HCT116 (cell line): ENCODE measurements around the gene LRRC7. TPM values are rescaled to one million over a fixed set of nuclear protein-coding genes. Genes with fewer than 3 reads are reported as not detected.

Experiments
- ATAC-seq: fragments of 200-7000 bp; cut with Tn5 transposase; 2 replicates; pipeline ENCODE4 v1.9.1; 2020; ENCODE audit warnings: mild to moderate bottlenecking, moderate library complexity
- BruUV-seq: library from RNA; stranded (reverse); fragments of 400-500 nt; replicated peaks from 2 replicates; lab custom pipeline; 2021; lab: Mats Ljungman, UMichigan
- CTCF ChIA-PET: fragments of 300-600 bp; sonication (Branson Sonifier 250); formaldehyde crosslinking; loops from one replicate; lab custom pipeline; 2021; ENCODE audit warnings: antibody characterized with exemption; lab: Charles Lee
- POLR2A ChIA-PET: fragments of 300-600, 350-600 bp; sonication (Branson Sonifier 250); formaldehyde crosslinking; loops from one replicate; lab custom pipeline; 2021; ENCODE audit warnings: antibody characterized with exemption; lab: Charles Lee
- RAD21 ChIA-PET, 2 experiments: fragments of 300-600 bp; sonication (Branson Sonifier 250); formaldehyde crosslinking; loops; one replicate each; lab custom pipeline; 2023; ENCODE audit warnings: low total read pairs in 2 of 2; ENCODE audit not compliant: uncharacterized antibody in 2 of 2, unreplicated experiment in 2 of 2, low non-redundant PET in 1 of 2; lab: Charles Lee
- DNase-seq: peaks from one replicate; pipeline ENCODE4 v3.0.0-alpha.2; 2010; ENCODE audit warnings: low read depth, low spot score
- H2AFZ ChIP-seq: fragments of 200-600 bp; shearing (Covaris generic), sonication (generic); 2 replicates; pipeline ENCODE4 v1.6.1; 2017; ENCODE audit warnings: low read depth, mixed run types, mixed read lengths, antibody characterized with exemption, low read length; ENCODE audit not compliant: poor library complexity, severe bottlenecking
- H3K27ac ChIP-seq: 2 replicates; pipeline ENCODE4 v1.5.1; 2012; ENCODE audit warnings: low read depth, low read length
- H3K27me3 ChIP-seq: fragments of 200-600 bp; sonication (generic); 2 replicates; pipeline ENCODE4 v1.6.1; 2016; ENCODE audit warnings: mixed run types, low read length, mixed read lengths; ENCODE audit not compliant: insufficient read depth
- H3K36me3 ChIP-seq, 2 experiments: fragments of 200-500 bp in 1 of 2; fragments of 200-600 bp in 1 of 2; sonication (Bioruptor generic) in 1 of 2; sonication (generic) in 1 of 2; 2 replicates each; pipeline versions ENCODE4 v1.5.1 to v1.6.1; 2014 to 2016; ENCODE audit warnings: low read length in 2 of 2, inconsistent platforms in 1 of 2, mixed read lengths in 1 of 2, mixed run types in 1 of 2; ENCODE audit not compliant: insufficient read depth in 2 of 2, control insufficient read depth in 1 of 2
- H3K4me1 ChIP-seq, 2 experiments: fragments of 200-600 bp in 1 of 2; sonication (generic) in 1 of 2; 2 replicates each; pipeline versions ENCODE4 v1.5.1 to v1.6.1; 2012 to 2017; ENCODE audit warnings: low read length in 2 of 2, inconsistent platforms in 1 of 2, mild to moderate bottlenecking in 1 of 2, mixed read lengths in 1 of 2, mixed run types in 1 of 2, moderate library complexity in 1 of 2; ENCODE audit not compliant: insufficient read depth in 2 of 2, control insufficient read depth in 1 of 2
- H3K4me2 ChIP-seq: fragments of 200-600 bp; sonication (generic); 2 replicates; pipeline ENCODE4 v1.6.1; 2017; ENCODE audit warnings: mixed run types, low read length, mixed read lengths
- H3K4me3 ChIP-seq, 2 experiments: fragments of 200-600 bp in 1 of 2; sonication (generic) in 1 of 2; replicated peaks in 1 of 2; 2 replicates each; pipeline ENCODE4 v1.5.1; 2011 to 2016; ENCODE audit warnings: low read length in 2 of 2, control low read depth in 1 of 2, low read depth in 1 of 2, mild to moderate bottlenecking in 1 of 2, mixed read lengths in 1 of 2, mixed run types in 1 of 2
- H3K79me2 ChIP-seq: fragments of 200-600 bp; sonication (generic); 2 replicates; pipeline ENCODE4 v1.6.1; 2017; ENCODE audit warnings: mild to moderate bottlenecking, mixed run types, low read length, moderate library complexity, mixed read lengths; ENCODE audit not compliant: insufficient read depth
- H3K9ac ChIP-seq: fragments of 200-600 bp; sonication (generic); 2 replicates; pipeline ENCODE4 v1.6.1; 2016; ENCODE audit warnings: low read length, mixed read lengths
- H3K9me2 ChIP-seq: fragments of 200-600 bp; sonication (generic), shearing (Covaris generic); 2 replicates; pipeline ENCODE4 v1.6.1; 2017; ENCODE audit warnings: mixed run types, mild to moderate bottlenecking, moderate library complexity; ENCODE audit not compliant: insufficient read depth
- H3K9me3 ChIP-seq, 2 experiments: fragments of 200-500 bp in 1 of 2; fragments of 200-600 bp in 1 of 2; sonication (Bioruptor generic) in 1 of 2; sonication (generic) in 1 of 2; 2 replicates each; pipeline ENCODE4 v1.6.1; 2014 to 2017; ENCODE audit warnings: low read length in 2 of 2, mixed read lengths in 2 of 2, inconsistent platforms in 1 of 2, low read depth in 1 of 2, mild to moderate bottlenecking in 1 of 2, mixed run types in 1 of 2, moderate library complexity in 1 of 2; ENCODE audit not compliant: control insufficient read depth in 1 of 2, insufficient read depth in 1 of 2
- H4K20me1 ChIP-seq: fragments of 200-600 bp; sonication (generic), shearing (Covaris generic); 2 replicates; pipeline ENCODE4 v1.6.1; 2017; ENCODE audit warnings: mixed run types, mild to moderate bottlenecking, moderate library complexity; ENCODE audit not compliant: insufficient read depth
- ELF1 ChIP-seq: IDR thresholded peaks from 2 replicates; pipeline ENCODE4 v1.6.1; 2012; ENCODE audit warnings: low read depth, borderline replicate concordance
- EZH2phosphoT487 ChIP-seq: fragments of 200-600 bp; IDR thresholded peaks from 2 replicates; pipeline ENCODE4 v1.6.1; 2018; ENCODE audit warnings: antibody characterized with exemption, borderline replicate concordance
- FOSL1 ChIP-seq: IDR thresholded peaks from 2 replicates; pipeline ENCODE4 v1.6.1; 2012; ENCODE audit warnings: low read depth
- JUND ChIP-seq: IDR thresholded peaks from 2 replicates; pipeline ENCODE4 v1.6.1; 2012
- POLR2A ChIP-seq: IDR thresholded peaks from 2 replicates; pipeline ENCODE4 v1.7.0; 2011; ENCODE audit warnings: borderline replicate concordance; ENCODE audit not compliant: insufficient read depth, insufficient read length; ENCODE audit errors: extremely low read depth
- POLR2AphosphoS5 ChIP-seq: IDR thresholded peaks from 2 replicates; pipeline ENCODE4 v1.6.1; 2011; ENCODE audit warnings: mild to moderate bottlenecking, low read depth, low read length, moderate library complexity
- RAD21 ChIP-seq: IDR thresholded peaks from 2 replicates; pipeline ENCODE4 v1.6.1; 2012; ENCODE audit warnings: low read depth, mild to moderate bottlenecking
- SIN3A ChIP-seq: IDR thresholded peaks from 2 replicates; pipeline ENCODE4 v1.6.1; 2012; ENCODE audit warnings: low read depth
- SP1 ChIP-seq: IDR thresholded peaks from 2 replicates; pipeline ENCODE4 v1.6.1; 2012; ENCODE audit warnings: low read depth
- YY1 ChIP-seq: IDR thresholded peaks from 2 replicates; pipeline ENCODE4 v1.6.1; 2011; ENCODE audit warnings: low read length, low read depth, moderate library complexity, mild to moderate bottlenecking; ENCODE audit not compliant: insufficient replicate concordance; ENCODE audit errors: extremely low read depth
- ZNF274 ChIP-seq: fragments of 200-500 bp; sonication (Bioruptor generic); IDR thresholded peaks from 2 replicates; pipeline ENCODE4 v1.6.1; 2014; ENCODE audit warnings: mild to moderate bottlenecking, low read depth, low read length, inconsistent platforms
- intact Hi-C: fragments of 100-400 bp; cut with micrococcal nuclease; formaldehyde crosslinking; loops from 2 replicates; pipeline ENCODE4 v1.10.0; 2022
- total RNA-seq: library from RNA; stranded (reverse); gene quantifications from one replicate; pipeline ENCODE4 v1.2.1, GENCODE V29; 2021; ENCODE audit not compliant: unreplicated experiment
- TF ChIP-seq, protein P1 (sequence below): IDR thresholded peaks from 2 replicates; pipeline ENCODE4 v1.6.1; 2012
- TF ChIP-seq, protein P2 (sequence below): IDR thresholded peaks from 2 replicates; pipeline ENCODE4 v1.6.1; 2012

The LRRC7 gene
- total RNA-seq, 1 experiment from 2014 or later, result not detected

DNA sequence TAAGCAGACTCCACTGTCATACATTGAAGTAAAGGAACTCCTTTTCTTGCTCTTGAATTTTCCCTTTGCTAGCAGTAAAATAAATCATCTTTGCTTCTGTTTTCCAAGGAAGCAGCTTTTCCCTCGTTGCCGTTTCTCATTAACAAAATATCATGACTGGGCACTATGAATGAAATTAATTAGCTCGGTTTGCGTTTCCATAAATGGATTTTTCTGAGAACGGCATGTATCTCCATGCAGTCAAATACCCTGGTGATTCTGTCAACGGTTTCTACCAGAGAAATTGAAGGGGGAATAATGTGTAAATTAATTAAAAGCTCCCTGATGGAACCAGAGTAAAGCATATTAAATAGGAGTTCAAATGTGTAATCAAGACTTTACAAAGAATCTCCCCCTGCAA, 372.5 kb downstream of the LRRC7 start:
- Histone ChIP-seq H3K27ac (no peak overlapping the region), H3K9me3 (no peaks in the 10 kb centered on the region), H3K36me3 (no peaks in the 10 kb centered on the region), H3K9me2 (no peaks in the 10 kb centered on the region), H3K9ac (no peak overlapping the region), H3K79me2 (no peaks in the 10 kb centered on the region), H3K4me3 (no peak overlapping the region), H3K4me2 (no peak overlapping the region), H3K4me1 (no peaks in the 10 kb centered on the region), H4K20me1 (no peaks in the 10 kb centered on the region), H2AFZ (no peak overlapping the region), H3K27me3 (0 out of 2 replicates have a peak, but pooled peaks cover 24% of the 10 kb centered on the region)
- ChIA-PET CTCF (no interaction called here), POLR2A (no interaction called here), RAD21 (no interaction called here)
- ATAC-seq, result no peak
- DNase-seq, result no peak
- no TSS peak for BruUV-seq
- TF ChIP-seq ELF1 (no peak), POLR2A (no peak), JUND (no peak), FOSL1 (no peak), POLR2AphosphoS5 (no peak), YY1 (no peak), SP1 (no peak)
- TF ChIP-seq, protein P1, sequence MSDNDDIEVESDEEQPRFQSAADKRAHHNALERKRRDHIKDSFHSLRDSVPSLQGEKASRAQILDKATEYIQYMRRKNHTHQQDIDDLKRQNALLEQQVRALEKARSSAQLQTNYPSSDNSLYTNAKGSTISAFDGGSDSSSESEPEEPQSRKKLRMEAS, result no peak
- intact Hi-C loops, result no loop called here

DNA sequence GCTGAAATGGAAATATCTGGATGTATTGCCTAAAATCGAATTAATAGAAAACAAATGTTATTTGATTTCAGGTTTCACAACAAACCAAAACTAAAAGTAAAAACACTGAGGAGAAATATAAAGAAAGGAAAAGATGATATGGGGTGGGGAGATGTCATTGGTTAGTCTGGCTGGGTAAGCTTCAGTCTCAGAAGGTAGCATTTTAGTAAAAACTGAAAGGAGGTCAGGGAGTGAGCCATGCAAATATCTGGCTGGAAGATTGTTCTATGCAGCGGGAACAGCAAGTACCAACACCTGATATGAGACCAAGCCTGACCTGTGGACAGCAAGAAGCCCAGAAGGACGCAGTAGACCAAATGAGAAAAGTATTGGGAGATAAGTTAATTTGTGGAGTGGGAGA, 373.1 kb downstream of the LRRC7 start:
- no peak for TF ChIP-seq EZH2phosphoT487
- TF ChIP-seq ELF1, result no peak
- no peak for TF ChIP-seq ZNF274
- no peak for TF ChIP-seq SIN3A
- TF ChIP-seq RAD21, result no peak
- TF ChIP-seq, protein P2, sequence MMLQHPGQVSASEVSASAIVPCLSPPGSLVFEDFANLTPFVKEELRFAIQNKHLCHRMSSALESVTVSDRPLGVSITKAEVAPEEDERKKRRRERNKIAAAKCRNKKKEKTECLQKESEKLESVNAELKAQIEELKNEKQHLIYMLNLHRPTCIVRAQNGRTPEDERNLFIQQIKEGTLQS, result no peak
- TF ChIP-seq, all 23 proteins: peak for 0
- no peaks in the 10 kb centered on the region for H4K20me1 ChIP-seq
- no peak for DNase-seq
- no peaks in the 10 kb centered on the region for H3K36me3 ChIP-seq
- no peak overlapping the region for H3K27ac ChIP-seq
- intact Hi-C loops, result no loop called here
- ATAC-seq, result no peak
- ChIA-PET CTCF (no interaction called here), POLR2A (no interaction called here), RAD21 (no interaction called here)
- H3K9ac ChIP-seq, result no peak overlapping the region
- BruUV-seq, result no TSS peak
- H3K9me3 ChIP-seq, result no peaks in the 10 kb centered on the region
- H3K4me2 ChIP-seq, result no peak overlapping the region
- no peaks in the 10 kb centered on the region for H3K79me2 ChIP-seq
- no peak overlapping the region for H2AFZ ChIP-seq
- 0 out of 2 replicates have a peak, but pooled peaks cover 22% of the 10 kb centered on the region for H3K27me3 ChIP-seq
- no peak overlapping the region for H3K4me3 ChIP-seq
- H3K4me1 ChIP-seq, result no peaks in the 10 kb centered on the region
- no peaks in the 10 kb centered on the region for H3K9me2 ChIP-seq
